OCI-LY7 (cell line): ENCODE results near the gene FZD10.

Experiments
- EZH2phosphoT487 ChIP-seq: fragments of 200-600 bp; sonication (generic); IDR thresholded peaks from 2 replicates; pipeline ENCODE4 v1.6.1; 2018; ENCODE audit warnings: low read depth, borderline replicate concordance, mild to moderate bottlenecking, mixed run types, antibody characterized with exemption, low read length, moderate library complexity, mixed read lengths
- TF ChIP-seq, protein P1 (sequence below): fragments of 200-600 bp; sonication (generic); conservative IDR thresholded peaks from 2 replicates; pipeline ENCODE4 v1.5.1; 2014; ENCODE audit warnings: mild to moderate bottlenecking, antibody characterized with exemption, low read length, moderate library complexity, mixed read lengths

DNA sequence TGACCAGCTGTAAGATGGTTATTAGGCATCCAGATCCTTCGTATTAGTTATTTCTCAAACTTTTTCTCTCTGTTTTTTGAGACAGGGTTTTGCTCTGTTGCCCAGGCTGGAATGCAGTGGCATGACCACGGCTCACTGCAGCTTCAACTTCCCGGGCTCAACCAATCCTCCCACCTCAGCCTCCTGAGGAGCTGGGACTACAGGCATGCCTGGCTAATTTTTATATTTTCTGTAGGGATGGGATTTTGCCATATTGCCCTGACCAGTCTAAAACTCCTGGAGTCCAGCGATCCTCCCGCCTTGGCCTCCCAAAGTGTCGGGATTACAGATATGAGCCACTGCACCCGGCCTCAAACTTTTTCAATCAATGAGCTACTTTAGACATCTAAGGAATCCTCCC, 33.1 kb downstream of the FZD10 start:
- TF ChIP-seq, protein P1, sequence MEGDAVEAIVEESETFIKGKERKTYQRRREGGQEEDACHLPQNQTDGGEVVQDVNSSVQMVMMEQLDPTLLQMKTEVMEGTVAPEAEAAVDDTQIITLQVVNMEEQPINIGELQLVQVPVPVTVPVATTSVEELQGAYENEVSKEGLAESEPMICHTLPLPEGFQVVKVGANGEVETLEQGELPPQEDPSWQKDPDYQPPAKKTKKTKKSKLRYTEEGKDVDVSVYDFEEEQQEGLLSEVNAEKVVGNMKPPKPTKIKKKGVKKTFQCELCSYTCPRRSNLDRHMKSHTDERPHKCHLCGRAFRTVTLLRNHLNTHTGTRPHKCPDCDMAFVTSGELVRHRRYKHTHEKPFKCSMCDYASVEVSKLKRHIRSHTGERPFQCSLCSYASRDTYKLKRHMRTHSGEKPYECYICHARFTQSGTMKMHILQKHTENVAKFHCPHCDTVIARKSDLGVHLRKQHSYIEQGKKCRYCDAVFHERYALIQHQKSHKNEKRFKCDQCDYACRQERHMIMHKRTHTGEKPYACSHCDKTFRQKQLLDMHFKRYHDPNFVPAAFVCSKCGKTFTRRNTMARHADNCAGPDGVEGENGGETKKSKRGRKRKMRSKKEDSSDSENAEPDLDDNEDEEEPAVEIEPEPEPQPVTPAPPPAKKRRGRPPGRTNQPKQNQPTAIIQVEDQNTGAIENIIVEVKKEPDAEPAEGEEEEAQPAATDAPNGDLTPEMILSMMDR: no peak
- no peak for TF ChIP-seq EZH2phosphoT487
